Measurements from ENCODE around the gene BMPR1B. TPM values are rescaled to one million over a fixed set of nuclear protein-coding genes. Genes with fewer than 3 reads are reported as not detected.

BMPR1B gene
- total and polyA plus RNA-seq, 2 of the 8 experiments (the other 6 are each of a cell fraction or from before 2014, with no cell fraction given), result 0.14 to 1.1 TPM

- H3K9me3 ChIP-seq (ENCODE audit: insufficient read depth in 2 of 2, low read depth in 1 of 2, low read length in 1 of 2), result no peaks in the 10 kb centered on the region; a peak in 1 of 4 replicates
- no peaks in the 10 kb centered on the region for H3K79me1 ChIP-seq (ENCODE audit: low read depth, low read length)
- CTCF ChIA-PET (ENCODE audit: partially characterized antibody), result no interaction called here
- no peak overlapping the region for H3K23ac ChIP-seq (ENCODE audit: insufficient read length)
- H3K56ac ChIP-seq (replicated peaks; ENCODE audit: insufficient read length, low read depth, low read length), result no peak overlapping the region
- H4K5ac ChIP-seq (ENCODE audit: insufficient read length, low read depth, low read length), result no peak overlapping the region
- H3K27ac ChIP-seq (ENCODE audit: low read depth, low read length), result no peak overlapping the region
- H3K4me2 ChIP-seq (ENCODE audit: insufficient read depth in 1 of 2, low read depth in 2 of 2, low read length in 2 of 2), result no peak overlapping the region
- no peaks in the 10 kb centered on the region for H4K20me1 ChIP-seq (replicated peaks in 1 of 2; ENCODE audit: control insufficient read depth in 1 of 2, insufficient read depth in 2 of 2, low read length in 2 of 2)
- H3K4me1 ChIP-seq (replicated peaks in 1 of 4; ENCODE audit: control insufficient read depth in 3 of 4, insufficient read depth in 4 of 4, low read length in 3 of 4), result no peaks in the 10 kb centered on the region
- POLR2A ChIA-PET (ENCODE audit: partially characterized antibody), result no interaction called here
- no peak for TF ChIP-seq KDM1A (IDR thresholded peaks at IDR 0.05; ENCODE audit: borderline replicate concordance, low read length)
- no peak for TF ChIP-seq RXRA (IDR thresholded peaks at IDR 0.05; ENCODE audit: insufficient read depth, low read depth, low read length)
- TF ChIP-seq BCL11A (IDR thresholded peaks at IDR 0.05; ENCODE audit: low read depth in 2 of 2, low read length in 2 of 2), result no peak
- TF ChIP-seq CBX8 (IDR thresholded peaks at IDR 0.05; ENCODE audit: borderline replicate concordance, low read depth, low read length), result no peak
- no peak for TF ChIP-seq PHF8 (conservative IDR thresholded peaks at IDR 0.05; ENCODE audit: low read depth, low read length)
- no peak for TF ChIP-seq SUZ12 (IDR thresholded peaks at IDR 0.05; ENCODE audit: low read length)
- TF ChIP-seq GTF2F1 (IDR thresholded peaks at IDR 0.05; ENCODE audit: borderline replicate concordance, low read depth, low read length), result no peak
- TF ChIP-seq ATF3 (IDR thresholded peaks at IDR 0.05; ENCODE audit: insufficient read depth, low read depth, low read length), result no peak
- no peak for TF ChIP-seq CBX5 (IDR thresholded peaks at IDR 0.05; ENCODE audit: low read depth, low read length)
- no peak for TF ChIP-seq POLR2AphosphoS5 (IDR thresholded peaks at IDR 0.05; ENCODE audit: low read depth, low read length)
- TF ChIP-seq YY1 (IDR thresholded peaks at IDR 0.05; ENCODE audit: low read depth, low read length), result no peak
- TF ChIP-seq BACH1 (IDR thresholded peaks at IDR 0.05; ENCODE audit: low read length), result no peak
- H3K79me2 ChIP-seq (ENCODE audit: control insufficient read depth in 1 of 2, insufficient read depth in 2 of 2, low read length in 2 of 2), result no peaks in the 10 kb centered on the region
- no peak overlapping the region for H2BK5ac ChIP-seq (ENCODE audit: low read depth, low read length)
- H2BK12ac ChIP-seq (ENCODE audit: low read depth, low read length), result no peak overlapping the region
- no peak overlapping the region for H2BK15ac ChIP-seq (ENCODE audit: low read length)
- no peak for FAIRE-seq
- H2AK5ac ChIP-seq (ENCODE audit: low read depth, low read length), result no peak overlapping the region
- no peak overlapping the region for H4K91ac ChIP-seq (replicated peaks; ENCODE audit: insufficient read length, low read length)
- H3K27me3 ChIP-seq (replicated peaks in 1 of 4; ENCODE audit: control insufficient read depth in 3 of 4, extremely low read depth in 1 of 4, insufficient read depth in 3 of 4, low read length in 3 of 4), result no peaks in the 10 kb centered on the region
- no peaks in the 10 kb centered on the region for H3K23me2 ChIP-seq (ENCODE audit: low read depth, low read length)
- 93% methylated on average over 5 of the region's 6 CpGs; no CpG with 5 or more reads in 1 of the 2 experiments for WGBS, 2 experiments (ENCODE audit: extremely low coverage in 1 of 2, insufficient coverage in 1 of 2, insufficient read length in 1 of 2, insufficient replicate concordance in 2 of 2, low coverage in 1 of 2, low lambda C conversion rate in 2 of 2, missing lambda C conversion rate in 1 of 2)
- H4K8ac ChIP-seq (ENCODE audit: extremely low read depth, insufficient read depth, low read length), result no peak overlapping the region; the same call in 1 of the 2 replicates
- H3K9ac ChIP-seq (replicated peaks in 1 of 4; ENCODE audit: extremely low read depth in 1 of 4, low read depth in 3 of 4, low read length in 3 of 4), result no peak overlapping the region
- H3K36me3 ChIP-seq (ENCODE audit: control insufficient read depth in 2 of 4, insufficient read depth in 4 of 4, low read length in 3 of 4), result no peaks in the 10 kb centered on the region
- no peak overlapping the region for H2BK120ac ChIP-seq (replicated peaks; ENCODE audit: low read depth, low read length)
- no peak overlapping the region for H3K4ac ChIP-seq (replicated peaks; ENCODE audit: insufficient read length, low read depth, low read length)
- DNase-seq (ENCODE audit: low read depth in 1 of 2, low spot score in 2 of 2), result no peak
- no peak overlapping the region for H3K4me3 ChIP-seq (ENCODE audit: extremely low read depth in 1 of 4, insufficient read depth in 2 of 4, low read depth in 3 of 4, low read length in 4 of 4)
- H3K14ac ChIP-seq (ENCODE audit: insufficient read length), result no peak overlapping the region
- H2BK20ac ChIP-seq (ENCODE audit: low read length), result no peak overlapping the region
- no peak overlapping the region for H3K18ac ChIP-seq (ENCODE audit: extremely low read depth, low read length)
- no peak overlapping the region for H2AFZ ChIP-seq (ENCODE audit: low read length)
These were observed 18.0 kb upstream of the BMPR1B start for GRCh38 chr4:94739741-94740140.

All from H1 (cell line).